Fibroblast of the aortic adventitia (primary cell): ENCODE measurements around the gene MB21D2. TPM values are rescaled to one million over a fixed set of nuclear protein-coding genes. Genes with fewer than 3 reads are reported as not detected.

ENCODE experiments used
- DNase-seq: peaks from one replicate; pipeline ENCODE4 v3.0.0-alpha.2; 2010; ENCODE audit warnings: low read depth
- H3K4me3 ChIP-seq: 2 replicates; pipeline ENCODE4 v1.5.1; 2011; ENCODE audit warnings: low read depth, mild to moderate bottlenecking, control low read depth, low read length, moderate library complexity
- total RNA-seq: library from RNA; depleted of rRNA; stranded (reverse); fragments of >200 nt; gene quantifications from 2 replicates; pipeline ENCODE4 v1.2.3, GENCODE V29; 2012; ENCODE audit warnings: low replicate concordance
- TF ChIP-seq, protein P1 (sequence below): IDR thresholded peaks from 2 replicates; pipeline ENCODE4 v1.5.1; 2011; ENCODE audit warnings: mild to moderate bottlenecking, low read length, control low read depth, inconsistent platforms; ENCODE audit not compliant: insufficient read depth

The MB21D2 gene
- total RNA-seq, 1 donor, result 6.7 TPM

- no peak for DNase-seq
- TF ChIP-seq, protein P1, sequence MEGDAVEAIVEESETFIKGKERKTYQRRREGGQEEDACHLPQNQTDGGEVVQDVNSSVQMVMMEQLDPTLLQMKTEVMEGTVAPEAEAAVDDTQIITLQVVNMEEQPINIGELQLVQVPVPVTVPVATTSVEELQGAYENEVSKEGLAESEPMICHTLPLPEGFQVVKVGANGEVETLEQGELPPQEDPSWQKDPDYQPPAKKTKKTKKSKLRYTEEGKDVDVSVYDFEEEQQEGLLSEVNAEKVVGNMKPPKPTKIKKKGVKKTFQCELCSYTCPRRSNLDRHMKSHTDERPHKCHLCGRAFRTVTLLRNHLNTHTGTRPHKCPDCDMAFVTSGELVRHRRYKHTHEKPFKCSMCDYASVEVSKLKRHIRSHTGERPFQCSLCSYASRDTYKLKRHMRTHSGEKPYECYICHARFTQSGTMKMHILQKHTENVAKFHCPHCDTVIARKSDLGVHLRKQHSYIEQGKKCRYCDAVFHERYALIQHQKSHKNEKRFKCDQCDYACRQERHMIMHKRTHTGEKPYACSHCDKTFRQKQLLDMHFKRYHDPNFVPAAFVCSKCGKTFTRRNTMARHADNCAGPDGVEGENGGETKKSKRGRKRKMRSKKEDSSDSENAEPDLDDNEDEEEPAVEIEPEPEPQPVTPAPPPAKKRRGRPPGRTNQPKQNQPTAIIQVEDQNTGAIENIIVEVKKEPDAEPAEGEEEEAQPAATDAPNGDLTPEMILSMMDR, result no peak
- H3K4me3 ChIP-seq, result no peak overlapping the region
These were observed 6.1 kb upstream of the MB21D2 start for GRCh38 chr3:192923731-192924130.

DNA sequence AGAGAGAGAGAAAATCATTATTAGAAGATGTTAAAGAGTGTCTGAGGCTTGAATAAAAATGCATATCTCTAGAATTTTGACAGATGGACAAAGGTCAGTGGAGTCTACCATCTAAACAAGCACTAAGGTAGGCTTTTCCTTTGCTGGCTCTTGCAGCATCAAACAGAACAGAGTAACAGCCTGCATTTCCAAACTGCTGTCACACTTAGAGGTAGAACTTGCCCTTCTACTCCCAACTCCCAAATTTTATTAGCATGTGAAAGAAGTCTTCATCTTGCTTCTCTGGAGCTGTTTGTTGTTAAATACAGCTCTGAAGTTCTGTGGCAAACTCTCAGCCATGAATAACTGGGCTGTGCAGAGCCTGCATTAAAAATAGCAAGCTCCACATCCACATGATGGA, 4.1 kb upstream of the MB21D2 start:
- no peak overlapping the region for H3K4me3 ChIP-seq
- no peak for DNase-seq
- TF ChIP-seq, protein P1, result no peak

GRCh38 chr3:192920411-192920810, 2.8 kb upstream of the MB21D2 start:
- no peak for DNase-seq
- no peak overlapping the region for H3K4me3 ChIP-seq
- TF ChIP-seq, protein P1, result no peak

GRCh38 chr3:192919901-192920300, 2.2 kb upstream of the MB21D2 start:
- no peak overlapping the region for H3K4me3 ChIP-seq
- TF ChIP-seq, protein P1, result no peak

DNA sequence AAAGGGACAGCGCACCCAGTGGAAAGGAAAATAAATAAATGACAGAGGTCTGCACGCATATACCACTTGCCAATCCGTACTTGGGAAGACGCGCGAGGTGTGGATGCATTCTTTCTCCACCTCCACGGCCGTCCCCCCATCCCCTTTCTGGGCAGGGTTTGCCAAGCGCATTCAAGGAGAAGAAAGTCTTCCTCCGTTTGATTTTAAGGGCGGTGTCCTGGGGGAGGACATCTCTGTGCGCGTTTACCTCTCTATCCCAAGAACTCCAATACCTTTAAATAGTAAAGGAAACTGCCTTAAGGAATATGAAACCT, 576 bp upstream of the MB21D2 start:
- TF ChIP-seq, protein P1, result no peak
- no peak for DNase-seq
- peak overlapping the region; percentile 97 for H3K4me3 ChIP-seq

More at GRCh38 chr3:192919901-192920300, 2.2 kb upstream of the MB21D2 start:
- DNase-seq, result no peak

DNA sequence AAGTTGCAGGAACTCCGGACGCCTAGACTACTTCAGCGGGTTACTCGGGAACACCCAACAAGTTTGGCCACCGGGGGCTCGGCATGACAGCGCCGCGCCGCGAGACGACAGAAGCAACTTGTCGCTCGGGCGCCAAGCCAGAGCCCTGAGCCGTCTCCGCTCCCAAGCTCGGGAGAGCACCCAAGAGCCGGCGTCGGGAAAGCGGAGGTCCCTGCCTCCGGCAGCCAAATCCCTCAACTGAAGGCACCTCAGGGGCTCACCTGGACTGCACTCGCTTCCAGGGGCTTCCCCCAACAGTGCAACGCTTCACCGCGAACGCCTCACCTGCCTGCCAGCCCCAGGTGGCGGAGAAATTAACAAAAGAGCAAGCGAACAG, 640 bp downstream of the MB21D2 start:
- no peak for DNase-seq
- H3K4me3 ChIP-seq, result peak overlapping the region; percentile 97
- TF ChIP-seq, protein P1, result no peak

DNA sequence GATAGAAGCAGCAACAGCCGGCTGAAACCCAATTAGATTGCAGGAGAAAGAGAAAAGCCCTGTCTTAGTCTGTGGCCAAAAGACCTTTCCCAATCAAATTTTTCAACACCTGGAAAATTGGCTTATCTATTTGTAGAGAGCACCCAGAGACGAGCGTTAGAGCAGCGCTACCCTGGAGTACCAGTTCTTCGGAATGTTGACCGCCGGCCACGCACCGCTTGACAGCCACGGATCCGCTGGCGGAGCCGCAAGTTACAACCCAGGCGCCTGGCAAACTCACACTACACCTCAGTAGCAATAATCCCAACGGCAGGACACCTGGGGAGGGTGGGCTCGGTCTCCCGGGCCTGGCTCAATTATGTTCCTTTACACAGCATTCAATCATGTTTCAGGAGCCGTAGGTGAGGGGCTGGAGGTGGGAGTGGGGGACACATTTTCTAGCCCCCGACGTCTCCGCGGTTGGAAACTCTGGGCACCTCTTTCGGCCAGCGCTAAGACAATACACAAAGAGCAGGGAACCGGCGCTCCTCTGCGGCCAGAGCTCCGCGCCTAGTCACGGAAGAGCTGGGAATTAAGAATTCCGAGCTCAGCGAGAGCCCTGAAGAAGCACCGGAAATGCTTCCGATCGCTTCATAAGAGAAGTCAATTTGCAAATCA, 1.2 kb downstream of the MB21D2 start:
- DNase-seq, result peak; percentile 74
- H3K4me3 ChIP-seq, result peak overlapping the region; percentile 97
- TF ChIP-seq, protein P1, result no peak
